ENCODE measurements around the gene CD44.
A peak's percentile ranks its signal among the peaks of the same experiment; 100 is the strongest.

The CD44 gene

DNA sequence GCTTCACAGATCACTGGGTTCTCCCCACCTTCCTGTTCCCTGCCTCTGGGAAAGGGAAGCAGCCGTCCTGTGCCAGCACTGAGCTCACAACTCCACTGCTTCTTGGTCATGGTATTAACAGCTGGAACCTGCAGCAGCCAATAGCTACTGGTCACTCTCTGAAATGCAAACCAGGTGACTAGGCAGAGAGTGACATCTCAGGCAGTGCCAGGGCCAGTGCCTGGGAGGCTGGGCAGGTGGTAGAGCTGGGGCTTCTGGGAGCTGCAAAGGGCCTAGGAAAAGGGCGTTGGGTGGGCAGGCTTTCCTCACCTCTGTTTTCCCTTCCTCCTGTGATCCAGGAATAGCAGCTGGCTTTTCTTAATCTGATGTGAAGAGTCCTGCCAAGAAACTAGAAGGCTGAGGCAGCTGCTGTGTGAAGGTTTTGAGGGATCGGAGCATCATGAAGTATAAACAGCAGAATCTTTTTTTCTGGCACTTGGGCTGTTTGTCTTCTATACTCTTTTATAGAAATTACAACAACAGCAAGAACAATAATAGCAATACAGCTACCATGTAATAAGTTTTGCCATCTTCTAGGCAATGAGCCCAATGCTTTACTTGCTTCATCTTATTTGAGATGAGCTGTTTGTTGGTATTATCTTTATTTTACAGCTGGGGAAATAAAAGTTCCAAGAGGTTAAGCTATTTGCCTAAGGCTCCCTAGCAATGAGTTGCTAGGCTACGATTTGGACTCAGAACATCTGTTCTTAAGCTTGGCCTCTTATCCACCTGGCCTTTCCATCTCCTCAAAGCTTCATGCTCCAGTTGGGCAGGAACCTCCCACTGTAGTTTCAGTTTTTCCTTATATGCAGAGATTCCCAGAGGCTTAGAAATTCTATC, 22.0 kb upstream of the CD44 start:
- no peak for TF ChIP-seq Cebpa-rat (IDR thresholded peaks at IDR 0.05)
- Histone ChIP-seq H3K4me2 (peak overlapping the region in 6 of 11 experiments; percentile 7 to 40 (median 22); a peak in 3 of 22 replicates), H3K9me3 (replicated peaks in 1 of 11) (peaks cover 0 to 6% (median 0%) of the 10 kb centered on the region in 11 experiments; a peak in 2 of 22 replicates), H3K9ac (no peak overlapping the region), H3K4me3 (no peak overlapping the region), H3K36me3 (no peaks in the 10 kb centered on the region; a peak in 1 of 22 replicates), H3K27ac (no peak overlapping the region), H4K20me1 (no peaks in the 10 kb centered on the region), H3K4me1 (peaks cover 3 to 31% (median 26%) of the 10 kb centered on the region in 10 experiments), H3K27me3 (no peaks in the 10 kb centered on the region)

DNA sequence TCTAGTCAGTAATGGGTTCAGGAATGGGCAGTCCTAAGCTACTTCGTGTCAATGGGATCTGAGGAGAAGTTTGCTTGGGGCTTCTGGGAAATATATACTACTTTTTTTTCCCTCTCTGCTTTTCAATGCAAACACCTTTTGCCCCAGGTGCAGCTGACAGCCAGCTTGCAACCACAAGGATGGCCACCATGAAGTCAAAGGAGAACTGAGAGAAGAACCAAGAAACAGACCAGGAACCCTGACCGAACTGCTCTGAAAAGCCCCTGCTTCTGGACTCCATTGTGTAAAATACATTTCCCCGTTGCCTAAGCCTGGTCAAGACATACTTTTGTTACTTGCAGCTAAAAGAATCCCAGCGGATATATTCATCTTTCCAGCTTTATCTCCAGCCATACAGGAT, 20.1 kb upstream of the CD44 start:
- Histone ChIP-seq H4K20me1 (no peaks in the 10 kb centered on the region), H3K4me3 (no peak overlapping the region), H3K27ac (no peak overlapping the region), H3K4me1 (peaks cover 0 to 29% (median 25%) of the 10 kb centered on the region in 10 experiments; a peak in 17 of 20 replicates), H3K9ac (no peak overlapping the region), H3K4me2 (no peak overlapping the region), H3K36me3 (no peaks in the 10 kb centered on the region; a peak in 1 of 22 replicates), H3K9me3 (replicated peaks in 1 of 11) (peaks cover 0 to 6% (median 0%) of the 10 kb centered on the region in 11 experiments; a peak in 2 of 22 replicates), H3K27me3 (no peaks in the 10 kb centered on the region)
- TF ChIP-seq Cebpa-rat (IDR thresholded peaks at IDR 0.05), result no peak

DNA sequence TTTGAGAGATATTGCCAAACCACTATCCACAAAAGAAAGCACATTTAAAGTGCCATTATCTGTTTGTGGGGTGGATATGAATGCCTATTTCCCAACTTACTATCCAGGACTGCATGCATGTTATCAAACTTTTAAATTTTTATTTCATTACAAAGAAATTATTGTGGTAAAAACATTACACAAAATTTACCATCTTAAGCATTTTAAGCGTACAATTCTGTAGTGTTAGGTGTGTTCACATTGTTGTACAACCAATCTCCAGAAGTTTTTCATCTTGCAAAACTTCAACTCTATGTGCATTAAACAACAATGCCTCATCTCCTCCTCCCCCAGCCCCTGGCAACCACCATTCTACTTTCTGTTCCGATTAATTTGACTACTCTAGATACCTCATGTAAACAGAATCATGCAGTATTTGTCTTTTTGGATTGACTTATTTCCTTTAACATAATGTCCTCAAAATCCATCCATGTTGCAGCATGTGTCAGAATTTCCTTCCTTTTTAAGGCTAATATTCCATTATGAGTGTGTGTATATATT, 17.6 kb upstream of the CD44 start:
- Histone ChIP-seq H3K4me1 (peaks cover 7 to 15% (median 11%) of the 10 kb centered on the region in 10 experiments; a peak in 19 of 20 replicates), H3K4me3 (no peak overlapping the region), H3K4me2 (no peak overlapping the region), H4K20me1 (no peaks in the 10 kb centered on the region), H3K9ac (no peak overlapping the region), H3K9me3 (replicated peaks in 1 of 11) (peaks cover 0 to 6% (median 0%) of the 10 kb centered on the region in 11 experiments; a peak in 2 of 22 replicates), H3K36me3 (no peaks in the 10 kb centered on the region; a peak in 1 of 22 replicates), H3K27ac (no peak overlapping the region), H3K27me3 (no peaks in the 10 kb centered on the region)
- TF ChIP-seq Cebpa-rat (IDR thresholded peaks at IDR 0.05), result no peak

DNA sequence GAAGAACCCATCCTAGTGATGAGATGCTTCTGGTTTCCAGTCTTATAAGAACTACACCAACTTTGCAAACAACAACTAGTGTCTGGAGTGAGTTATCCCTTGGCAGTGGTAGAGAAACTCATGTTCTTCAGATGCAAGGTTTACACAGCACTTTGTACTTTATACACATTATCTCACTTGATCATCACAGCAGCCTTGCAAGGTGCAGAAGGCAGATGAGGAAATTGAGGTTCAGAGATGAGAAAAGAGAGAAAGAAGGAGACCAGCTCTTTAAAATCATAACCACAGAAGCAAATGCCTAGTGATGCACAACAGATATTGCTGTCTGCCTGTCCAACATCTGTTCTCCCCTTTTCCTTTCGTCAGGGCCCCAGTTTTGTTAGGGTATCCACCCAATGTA, 16.7 kb upstream of the CD44 start:
- no peaks in the 10 kb centered on the region for H3K27me3 ChIP-seq
- TF ChIP-seq Cebpa-rat (IDR thresholded peaks at IDR 0.05), result no peak
- H4K20me1 ChIP-seq, result no peaks in the 10 kb centered on the region
- H3K9me3 ChIP-seq (replicated peaks in 1 of 11), result peaks cover 0 to 6% (median 0%) of the 10 kb centered on the region in 11 experiments; a peak in 2 of 22 replicates
- peaks cover 8 to 20% (median 16%) of the 10 kb centered on the region in 10 experiments for H3K4me1 ChIP-seq
- H3K4me2 ChIP-seq, result no peak overlapping the region
- H3K4me3 ChIP-seq, result no peak overlapping the region
- no peaks in the 10 kb centered on the region; a peak in 1 of 22 replicates for H3K36me3 ChIP-seq
- H3K9ac ChIP-seq, result no peak overlapping the region
- H3K27ac ChIP-seq, result no peak overlapping the region

DNA sequence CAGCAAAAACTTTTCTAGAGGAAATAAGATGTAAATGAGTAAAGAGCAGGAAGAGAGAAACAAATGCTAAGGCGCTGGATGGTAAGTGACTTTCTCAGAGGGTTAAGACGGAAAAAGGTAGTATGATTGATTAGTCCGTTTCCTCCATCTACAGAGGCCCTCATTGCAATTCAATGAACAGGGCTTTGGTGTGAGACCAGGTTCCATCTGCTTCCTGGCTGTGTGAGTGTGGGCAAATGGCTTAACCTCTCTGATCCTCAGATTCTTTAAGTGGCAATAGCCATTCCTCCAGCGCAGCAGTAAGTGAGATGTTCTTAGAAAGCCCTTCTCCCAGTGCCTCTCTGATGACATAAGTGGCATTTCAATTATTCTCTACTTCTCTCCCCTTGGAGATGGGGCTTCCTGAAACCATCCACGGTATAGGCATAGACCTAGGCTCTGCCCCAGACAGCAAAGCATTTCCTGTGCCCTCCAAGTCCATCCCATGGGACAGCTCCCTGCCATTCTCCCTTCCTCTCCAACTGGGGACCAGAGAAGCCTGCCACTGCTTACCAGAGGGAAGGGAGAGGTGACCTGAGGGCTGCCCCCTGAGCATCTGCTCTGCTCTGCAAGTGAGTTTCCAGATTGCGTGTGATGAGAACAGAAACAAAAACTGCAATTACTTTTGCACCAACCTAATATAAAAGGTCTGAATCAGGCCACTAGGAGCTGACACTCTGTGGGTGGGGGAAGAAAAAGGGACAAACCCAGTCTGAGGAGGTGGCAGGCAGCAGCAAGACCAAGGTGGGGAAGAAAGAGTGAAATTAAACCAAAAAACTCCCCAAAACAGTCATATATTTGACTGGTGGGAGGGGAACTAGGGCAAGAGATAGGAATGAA, 12.7 kb upstream of the CD44 start:
- Histone ChIP-seq H3K4me2 (peak overlapping the region; percentile 18 to 55 (median 45); a peak in 19 of 22 replicates), H3K4me3 (no peak overlapping the region), H3K27ac (no peak overlapping the region), H3K36me3 (no peaks in the 10 kb centered on the region), H3K9ac (no peak overlapping the region), H3K27me3 (no peaks in the 10 kb centered on the region), H4K20me1 (no peaks in the 10 kb centered on the region), H3K9me3 (replicated peaks in 1 of 11) (no peaks in the 10 kb centered on the region; a peak in 1 of 22 replicates), H3K4me1 (peaks cover 12 to 23% (median 19%) of the 10 kb centered on the region in 10 experiments)
- TF ChIP-seq Cebpa-rat (IDR thresholded peaks at IDR 0.05), result no peak

DNA sequence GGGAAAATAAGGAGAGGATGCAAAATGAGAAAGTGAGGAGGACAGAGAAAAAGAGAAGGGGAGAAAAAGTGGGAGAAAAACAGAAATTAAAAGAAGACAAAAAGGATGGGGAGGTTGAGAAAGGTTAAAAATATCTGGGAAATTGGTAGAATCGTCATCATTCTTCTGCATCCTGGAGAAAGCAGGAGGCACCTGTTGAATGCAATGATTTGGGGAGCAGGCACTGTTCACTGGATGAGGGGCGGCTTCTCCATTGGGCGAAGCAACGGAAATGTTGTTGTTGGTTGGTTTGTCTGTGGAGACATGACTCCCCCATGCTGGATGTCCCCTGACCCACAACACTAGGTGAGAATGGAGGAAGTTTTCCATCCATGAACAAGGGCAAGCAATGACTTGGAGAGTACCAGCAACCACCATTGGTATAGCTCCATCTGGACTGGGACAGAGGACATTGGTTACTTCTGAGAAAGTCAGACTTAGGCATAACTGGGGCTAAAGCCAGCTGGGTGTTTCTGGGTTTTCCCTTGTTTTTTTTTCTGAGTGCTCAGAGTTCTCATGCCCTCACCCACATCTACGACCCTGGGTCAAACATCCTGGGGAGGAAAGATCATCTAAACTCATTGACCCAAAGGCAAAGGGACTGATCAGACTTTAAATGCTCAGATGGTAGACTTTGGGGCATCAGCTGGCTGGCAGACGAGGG, 11.9 kb upstream of the CD44 start:
- Histone ChIP-seq H3K27me3 (no peaks in the 10 kb centered on the region), H3K27ac (no peak overlapping the region), H3K9ac (no peak overlapping the region), H3K9me3 (replicated peaks in 1 of 11) (no peaks in the 10 kb centered on the region; a peak in 1 of 22 replicates), H3K4me2 (peak overlapping the region; percentile 4 to 56 (median 49); a peak in 19 of 22 replicates), H3K4me3 (no peak overlapping the region), H3K4me1 (peaks cover 12 to 23% (median 19%) of the 10 kb centered on the region in 10 experiments), H3K36me3 (no peaks in the 10 kb centered on the region), H4K20me1 (no peaks in the 10 kb centered on the region)
- TF ChIP-seq Cebpa-rat (IDR thresholded peaks at IDR 0.05), result no peak

DNA sequence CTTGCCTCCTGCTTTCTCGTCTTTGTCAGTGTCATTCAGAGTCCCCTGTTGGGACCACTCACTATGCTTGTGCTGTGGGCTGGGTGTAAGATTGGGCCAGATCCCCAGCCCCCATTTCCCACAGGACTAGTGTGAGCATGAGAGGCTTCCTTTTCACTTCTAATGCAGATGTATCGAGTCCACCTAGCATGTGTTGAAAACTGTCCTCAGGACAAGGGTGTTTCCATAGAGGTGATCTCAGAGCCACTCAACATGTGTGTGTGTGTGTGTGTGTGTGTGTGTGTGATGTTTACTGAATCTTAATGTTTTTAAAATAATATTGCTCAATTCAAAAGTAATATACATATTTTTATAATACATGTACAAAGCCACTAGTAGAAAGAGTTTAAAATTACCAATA, 11.4 kb upstream of the CD44 start:
- Histone ChIP-seq H3K4me3 (no peak overlapping the region), H3K9me3 (replicated peaks in 1 of 11) (no peaks in the 10 kb centered on the region; a peak in 1 of 22 replicates), H3K9ac (no peak overlapping the region), H3K4me2 (peak overlapping the region; percentile 4 to 56 (median 45); a peak in 17 of 22 replicates), H3K27ac (no peak overlapping the region), H3K27me3 (no peaks in the 10 kb centered on the region), H4K20me1 (no peaks in the 10 kb centered on the region), H3K36me3 (no peaks in the 10 kb centered on the region), H3K4me1 (peaks cover 12 to 23% (median 19%) of the 10 kb centered on the region in 10 experiments)
- no peak for TF ChIP-seq Cebpa-rat (IDR thresholded peaks at IDR 0.05)

DNA sequence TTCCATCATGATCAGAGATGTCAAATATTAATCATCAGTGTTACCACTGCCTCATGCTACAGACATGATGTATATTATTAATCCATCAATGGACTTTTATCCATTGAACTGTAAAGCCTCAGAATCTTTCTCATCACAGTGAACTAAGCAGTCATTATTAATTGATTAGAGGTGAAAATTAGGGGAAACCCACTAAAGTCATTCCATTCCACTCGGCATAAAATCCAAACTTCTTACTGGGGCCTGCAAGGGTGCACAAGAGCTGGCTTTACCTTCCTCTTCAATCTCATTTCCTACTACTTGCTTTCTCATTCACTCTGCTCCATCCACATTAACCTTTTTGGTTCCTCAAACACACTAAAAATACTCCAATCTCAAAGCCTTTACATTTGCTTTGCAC, 7.9 kb upstream of the CD44 start:
- H3K27ac ChIP-seq, result no peak overlapping the region

More for the DNA sequence above, 7.9 kb upstream of the CD44 start:
- Histone ChIP-seq H3K4me2 (no peak overlapping the region), H3K9ac (no peak overlapping the region), H3K4me3 (no peak overlapping the region), H3K9me3 (replicated peaks in 1 of 11) (no peaks in the 10 kb centered on the region; a peak in 1 of 22 replicates), H3K4me1 (peaks cover 11 to 19% (median 16%) of the 10 kb centered on the region in 10 experiments), H4K20me1 (no peaks in the 10 kb centered on the region), H3K36me3 (no peaks in the 10 kb centered on the region), H3K27me3 (no peaks in the 10 kb centered on the region)
- no peak for TF ChIP-seq Cebpa-rat (IDR thresholded peaks at IDR 0.05)

Measured in BLaER1 treated with 17β-estradiol and CSF1 and Interleukin-3, amounts not matched to agents 10 nM and 100 nM (cell line).